Kidney (tissue), 14 donors: ENCODE results near the gene GNAO1. TPM values are rescaled to one million over a fixed set of nuclear protein-coding genes. Genes with fewer than 3 reads are reported as not detected.

ENCODE experiments used
- DNase-seq, 5 donors: peaks; one replicate each; pipeline ENCODE4 v3.0.0-alpha.2; 2013 to 2020
- FAIRE-seq: peaks from 2 replicates; lab custom pipeline; 2012; peaks lifted over from hg19 to GRCh38; lab: Jason Lieb, UNC
- H3K27ac ChIP-seq, 2 donors: one replicate each; pipeline ENCODE4 v1.7.0; 2013; ENCODE audit warnings: low read depth in 2 of 2, low read length in 2 of 2, inconsistent platforms in 1 of 2
- H3K27me3 ChIP-seq: one replicate; pipeline ENCODE4 v1.7.1; 2013; ENCODE audit warnings: low read length, inconsistent platforms; ENCODE audit not compliant: control insufficient read depth, insufficient read depth
- H3K36me3 ChIP-seq, 3 donors: one replicate each; pipeline versions ENCODE4 v1.7.0 to v1.7.1; 2013; ENCODE audit warnings: low read length in 3 of 3, control low read depth in 1 of 3, inconsistent platforms in 1 of 3; ENCODE audit not compliant: insufficient read depth in 3 of 3, control insufficient read depth in 2 of 3
- H3K4me1 ChIP-seq, 3 donors: one replicate each; pipeline versions ENCODE4 v1.7.0 to v1.7.1; 2013; ENCODE audit warnings: low read length in 3 of 3, inconsistent platforms in 1 of 3, low read depth in 1 of 3; ENCODE audit not compliant: control insufficient read depth in 2 of 3, insufficient read depth in 2 of 3
- H3K4me3 ChIP-seq, 3 donors: one replicate each; pipeline versions ENCODE4 v1.7.0 to v1.8.1; 2013; ENCODE audit warnings: low read length in 3 of 3, control low read depth in 1 of 3, inconsistent platforms in 1 of 3
- H3K9ac ChIP-seq, 3 donors: one replicate each; pipeline versions ENCODE4 v1.7.0 to v1.7.1; 2013; ENCODE audit warnings: low read length in 3 of 3, control low read depth in 1 of 3, inconsistent platforms in 1 of 3
- H3K9me3 ChIP-seq, 3 donors: one replicate each; pipeline versions ENCODE4 v1.7.0 to v1.7.1; 2013; ENCODE audit warnings: low read length in 3 of 3, control low read depth in 1 of 3, inconsistent platforms in 1 of 3; ENCODE audit not compliant: control insufficient read depth in 2 of 3, insufficient read depth in 1 of 3
- CTCF ChIP-seq: IDR thresholded peaks from 3 replicates; pipeline ENCODE4 v1.5.1; 2012; ENCODE audit warnings: mild to moderate bottlenecking, moderate library complexity, borderline replicate concordance; ENCODE audit not compliant: insufficient read depth; ENCODE audit errors: extremely low read depth
- intact Hi-C: fragments of 100-400 bp; cut with DNase I; formaldehyde crosslinking; loops from one replicate; pipeline ENCODE4 v1.11.1; 2022
- polyA plus RNA-seq: library from polyadenylated mRNA; stranded (reverse); fragments of 350-450 nt; fragmentation: Illumina TruSeq; extraction: RNeasy Lipid Tissue Mini Kit (QIAGEN cat#74804); gene quantifications from one replicate; pipeline ENCODE4 v1.2.3, GENCODE V29; 2014; ENCODE audit warnings: low read depth, low replicate concordance; ENCODE audit not compliant: insufficient read depth
- total RNA-seq: library from RNA; stranded (reverse); fragmentation: NEBNext Ultra II Directional; extraction: Animal tissue kit (Norgen Biotek cat#: 25700); gene quantifications from one replicate; pipeline ENCODE4 v1.2.1, GENCODE V29; 2021
- donor health status: control.
- donor health status: control.
- donor health status: control.
- donor health status: control.
- donor health status: control.
- donor health status: DM: yes; HTN: yes; CAD: no.
- donor health status: Normal renal cell carcinoma (clear cell type).

GNAO1 gene
- total and polyA plus RNA-seq, 2 donors from 2014 or later = 1.5 to 4.3 TPM

- intact Hi-C loops = no loop called here
- TF ChIP-seq CTCF = no peak
Measured at GRCh38 chr16:56233795-56234566, 42.7 kb downstream of the GNAO1 start.

GRCh38 chr16:56234737-56235136 lies 43.4 kb downstream of the GNAO1 start:
- DNase-seq (peak in 1 of 5 donors; percentile 26), FAIRE-seq (no peak)
- H3K4me3 ChIP-seq = no peak overlapping the region
- no peaks in the 10 kb centered on the region for H3K27me3 ChIP-seq
- H3K9me3 ChIP-seq = no peaks in the 10 kb centered on the region
- intact Hi-C loops = no loop called here
- no peak overlapping the region for H3K27ac ChIP-seq
- TF ChIP-seq CTCF = no peak
- no peak overlapping the region for H3K9ac ChIP-seq
- H3K36me3 ChIP-seq = no peaks in the 10 kb centered on the region
- peaks cover 0 to 6% (median 0%) of the 10 kb centered on the region in 3 donors for H3K4me1 ChIP-seq

More at GRCh38 chr16:56233795-56234566, 42.7 kb downstream of the GNAO1 start:
- Histone ChIP-seq H3K27me3 (no peaks in the 10 kb centered on the region), H3K4me1 (peaks cover 0 to 6% (median 0%) of the 10 kb centered on the region in 3 donors), H3K4me3 (no peak overlapping the region), H3K9me3 (no peaks in the 10 kb centered on the region), H3K27ac (no peak overlapping the region), H3K9ac (no peak overlapping the region), H3K36me3 (no peaks in the 10 kb centered on the region)
- no peak for FAIRE-seq
- no peak for DNase-seq

GRCh38 chr16:56237451-56237930 lies 46.2 kb downstream of the GNAO1 start:
- FAIRE-seq (no peak), DNase-seq (peak in 2 of 5 donors; percentile 29 to 78)
- Histone ChIP-seq H3K27ac (no peak overlapping the region), H3K9ac (no peak overlapping the region), H3K4me3 (no peak overlapping the region), H3K27me3 (no peaks in the 10 kb centered on the region), H3K9me3 (no peaks in the 10 kb centered on the region), H3K36me3 (no peaks in the 10 kb centered on the region), H3K4me1 (peaks cover 0 to 6% (median 0%) of the 10 kb centered on the region in 3 donors)
- intact Hi-C loops = no loop called here
- TF ChIP-seq CTCF = no peak
